COLO668 (cell line): ENCODE measurements around the gene TSPO2.

Source experiments
- DNase-seq: peaks from one replicate; lab custom pipeline; 2025; ENCODE audit not compliant: unreplicated experiment; lab: John Stamatoyannopoulos, UW

The TSPO2 gene

DNA sequence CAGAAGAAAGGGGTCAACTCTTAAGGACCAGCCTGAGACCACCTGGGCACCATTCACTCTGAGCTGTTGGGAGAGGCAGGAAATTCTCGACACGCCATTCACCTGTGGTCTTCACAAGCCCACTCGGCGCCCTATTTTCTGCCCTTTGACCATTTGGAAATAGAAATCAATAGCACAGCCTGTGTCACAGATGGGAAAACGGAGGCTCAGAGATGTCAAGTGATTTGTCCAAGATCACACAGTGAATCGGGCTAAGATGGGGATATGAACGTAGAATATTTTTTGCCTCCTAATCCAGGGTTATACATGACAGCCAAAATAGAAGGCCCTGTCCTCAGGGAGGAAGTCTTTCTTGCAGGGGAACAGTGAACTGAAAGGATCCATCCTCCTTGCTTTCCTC lies 7.7 kb downstream of the TSPO2 start:
- DNase-seq, result no peak

DNA sequence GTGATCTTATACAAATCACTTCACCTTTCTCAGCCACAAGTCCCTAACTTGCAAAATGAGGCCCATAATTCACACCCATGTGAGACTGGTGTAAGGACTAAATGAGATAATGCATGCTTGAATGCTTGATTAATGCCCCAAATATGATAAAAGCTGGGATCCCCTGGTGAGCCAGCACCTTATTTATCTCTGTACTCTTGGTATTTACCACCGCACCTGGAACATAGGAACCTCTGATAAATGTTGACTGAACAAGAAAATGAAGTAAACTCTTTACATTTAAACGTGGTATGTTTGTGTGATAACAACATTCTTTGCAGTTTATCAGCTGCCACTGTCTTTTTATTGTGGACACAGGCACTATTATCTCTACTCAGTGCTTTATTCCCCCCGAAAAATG lies 8.3 kb downstream of the TSPO2 start:
- no peak for DNase-seq

DNA sequence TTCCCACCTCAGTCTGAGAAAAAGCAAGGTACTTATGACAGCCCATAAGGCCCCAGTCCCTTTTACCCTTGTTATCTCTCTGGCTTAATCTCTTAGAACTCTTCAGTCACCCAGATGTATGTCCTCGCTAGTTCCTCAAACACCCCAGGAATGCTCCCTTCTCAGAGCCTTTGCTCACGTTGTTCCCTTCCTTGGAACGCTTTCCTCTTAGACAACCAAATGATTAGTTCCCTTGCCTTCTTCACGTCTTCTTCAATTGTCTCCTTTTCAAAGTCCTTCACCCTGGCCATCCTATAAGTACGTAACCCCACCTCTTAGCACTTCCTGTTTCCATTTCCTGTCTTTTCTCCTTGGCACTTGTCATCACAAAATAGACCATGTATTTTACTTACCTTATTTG lies 9.6 kb downstream of the TSPO2 start:
- DNase-seq, result no peak

DNA sequence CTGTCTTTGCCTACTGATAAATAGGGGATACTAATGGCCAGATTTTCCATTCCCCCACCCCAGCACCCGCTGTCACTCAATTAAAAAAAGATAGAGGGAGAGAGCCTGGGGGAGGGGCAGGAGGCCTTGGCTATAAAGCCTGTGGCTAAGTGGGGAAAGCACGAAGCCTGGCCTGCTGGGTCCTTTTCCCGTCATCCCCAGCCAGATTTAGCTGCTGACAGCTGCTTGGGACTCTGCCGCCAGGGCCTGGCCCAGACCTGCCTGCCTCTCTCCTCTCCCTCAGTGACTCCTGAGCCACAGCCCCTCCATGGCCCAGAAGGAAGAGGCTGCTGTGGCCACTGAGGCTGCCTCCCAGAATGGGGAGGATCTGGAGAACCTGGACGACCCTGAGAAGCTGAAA lies 10.8 kb downstream of the TSPO2 start, which contains the start of gene APOBEC2:
TSS of gene APOBEC2 (plus strand) at position 162 of the 400 bp plus-strand sequence. CDS start at position 308, 146 bp downstream.
- no peak for DNase-seq

DNA sequence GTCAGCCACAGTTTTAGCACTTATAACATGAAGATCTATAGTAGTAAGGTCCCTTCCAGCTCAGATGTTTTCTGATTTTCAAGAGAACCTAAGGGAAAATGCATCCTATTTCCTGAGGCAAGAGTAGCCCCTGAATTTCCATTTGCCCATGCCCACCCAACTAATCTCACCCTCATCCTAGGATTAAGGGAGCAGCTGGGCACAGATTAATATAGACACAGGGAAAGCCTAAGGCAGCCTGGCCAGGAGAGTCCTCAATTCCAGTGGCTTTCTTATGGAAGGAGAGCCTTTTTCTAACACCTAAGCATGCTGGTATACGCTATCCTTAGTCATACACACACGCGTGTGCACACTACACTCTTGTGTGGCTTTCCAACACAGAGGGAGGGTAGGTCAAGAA lies 12.2 kb downstream of the TSPO2 start:
- DNase-seq, result no peak

DNA sequence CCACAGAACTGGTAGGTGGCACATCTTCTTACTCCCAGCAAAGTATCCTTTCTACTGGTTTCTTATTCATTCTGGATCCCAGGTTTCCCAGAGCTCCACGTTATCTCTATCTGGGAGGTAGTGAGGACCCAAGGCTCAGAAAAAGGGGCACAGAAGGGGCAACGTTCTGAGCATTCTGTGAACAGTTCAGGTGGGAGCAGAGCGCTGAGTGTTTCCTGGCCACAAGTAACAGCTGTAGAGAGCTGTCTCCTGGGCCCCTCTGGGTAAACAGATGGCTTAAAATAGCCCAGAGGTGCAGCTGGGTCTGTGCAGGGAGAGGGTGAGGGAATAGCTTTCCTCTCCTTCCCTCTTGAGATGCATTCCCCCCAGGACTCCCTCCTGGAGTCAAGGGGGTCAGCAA lies 12.9 kb downstream of the TSPO2 start:
- DNase-seq, result peak; percentile 33

DNA sequence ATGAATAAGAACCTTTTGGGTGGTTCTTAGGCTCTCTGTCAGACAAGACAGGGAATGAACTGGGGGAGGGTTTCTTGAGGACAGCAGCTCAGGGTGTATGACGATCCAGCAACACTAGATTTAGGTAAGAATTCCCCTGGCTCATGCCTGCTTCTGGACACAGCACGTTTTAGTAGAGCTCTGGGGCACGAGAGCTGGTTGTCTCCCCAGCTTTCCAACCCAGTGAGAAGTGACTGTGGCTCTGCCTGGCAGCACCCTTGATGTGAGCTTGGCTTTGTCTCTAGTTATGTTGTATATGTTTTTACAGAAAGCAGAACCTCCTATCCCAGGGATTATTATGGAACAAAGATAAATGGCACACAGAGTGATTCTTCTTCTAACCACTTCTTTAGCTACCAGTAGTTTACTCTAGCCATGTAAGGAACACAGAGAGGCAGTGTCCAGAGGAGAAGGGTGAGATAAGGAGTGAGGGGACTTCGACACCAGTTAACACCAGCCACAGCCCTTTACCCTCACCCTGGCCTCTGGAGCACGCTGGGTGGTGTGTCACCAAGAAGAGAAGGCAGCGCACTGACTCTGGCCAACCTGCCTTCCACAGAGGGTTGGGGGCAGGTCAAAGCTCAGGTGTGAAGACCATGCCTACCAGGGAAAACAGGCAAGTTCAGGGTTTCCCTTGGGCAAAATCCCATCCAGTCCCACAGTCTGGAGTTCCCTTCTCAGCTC lies 14.7 kb downstream of the TSPO2 start:
- no peak for DNase-seq

DNA sequence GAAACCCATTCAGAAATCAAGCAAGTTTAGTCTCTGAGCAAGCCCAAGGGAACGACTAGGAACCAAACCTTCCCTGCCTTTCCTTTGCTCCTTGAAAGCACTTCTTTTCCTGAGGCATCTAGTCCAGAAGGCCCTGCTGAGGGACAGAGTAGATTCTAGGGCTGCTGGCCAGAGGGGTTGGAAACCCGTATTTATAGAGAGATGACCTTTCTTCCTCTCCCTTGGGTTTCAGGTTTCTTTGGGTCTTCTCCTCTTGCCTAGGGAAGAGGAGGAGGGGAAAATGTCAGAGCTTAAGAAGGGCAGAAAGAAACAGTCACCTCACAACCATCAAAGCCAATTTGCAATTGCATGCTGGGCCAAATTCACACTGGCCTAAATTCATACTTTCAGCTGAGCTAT lies 16.5 kb downstream of the TSPO2 start:
- no peak for DNase-seq

DNA sequence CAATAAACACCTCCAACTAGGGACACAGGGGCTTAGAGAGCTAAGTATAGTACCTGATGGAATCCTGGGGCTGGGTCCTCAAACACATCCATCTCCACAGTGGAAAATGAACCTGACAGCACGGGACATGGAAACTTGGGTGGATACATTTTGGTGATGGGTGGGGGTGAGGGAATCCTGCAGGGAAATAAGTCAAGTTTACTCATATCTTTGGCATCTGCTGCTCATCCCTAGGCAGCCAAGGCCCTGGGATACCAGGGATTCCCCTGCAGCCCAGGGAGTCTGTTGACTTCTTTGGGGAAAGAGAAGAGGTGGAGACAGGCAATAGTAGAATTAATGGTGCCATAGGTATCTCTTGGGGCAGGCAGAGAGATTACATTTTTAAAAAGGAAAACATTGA lies 17.3 kb downstream of the TSPO2 start:
- DNase-seq, result no peak

DNA sequence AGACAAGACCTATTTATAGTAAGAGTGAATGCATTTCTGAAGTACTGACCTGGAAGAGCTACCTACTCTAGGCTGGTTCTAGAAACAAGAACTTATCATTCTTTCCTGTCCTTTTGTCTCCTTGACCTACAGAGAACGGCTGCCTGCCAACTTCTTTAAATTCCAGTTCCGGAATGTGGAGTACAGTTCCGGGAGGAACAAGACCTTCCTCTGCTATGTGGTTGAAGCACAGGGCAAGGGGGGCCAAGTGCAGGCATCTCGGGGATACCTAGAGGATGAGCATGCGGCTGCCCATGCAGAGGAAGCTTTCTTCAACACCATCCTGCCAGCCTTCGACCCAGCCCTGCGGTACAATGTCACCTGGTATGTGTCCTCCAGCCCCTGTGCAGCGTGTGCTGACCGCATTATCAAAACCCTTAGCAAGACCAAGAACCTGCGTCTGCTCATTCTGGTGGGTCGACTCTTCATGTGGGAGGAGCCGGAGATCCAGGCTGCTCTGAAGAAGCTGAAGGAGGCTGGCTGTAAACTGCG lies 19.0 kb downstream of the TSPO2 start:
- DNase-seq, result no peak

DNA sequence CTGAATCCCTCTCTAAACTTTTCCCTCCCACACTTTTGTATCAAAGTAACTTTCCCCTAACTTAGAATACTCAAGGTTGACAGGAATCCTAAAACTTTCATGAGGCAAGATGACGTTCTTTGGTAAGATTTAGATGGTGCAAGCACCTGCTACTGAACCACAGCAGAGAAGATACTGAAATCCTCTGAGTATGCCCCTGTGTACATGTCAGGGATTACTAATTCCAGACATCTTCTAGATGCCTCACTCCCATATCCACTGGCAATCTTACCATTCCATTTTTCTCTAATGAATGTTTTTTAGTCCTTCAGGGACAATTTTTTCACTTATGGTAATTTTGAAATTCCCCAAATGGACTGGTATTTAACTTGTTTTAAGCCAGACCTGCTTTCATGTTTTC lies 19.8 kb downstream of the TSPO2 start:
- DNase-seq, result no peak

DNA sequence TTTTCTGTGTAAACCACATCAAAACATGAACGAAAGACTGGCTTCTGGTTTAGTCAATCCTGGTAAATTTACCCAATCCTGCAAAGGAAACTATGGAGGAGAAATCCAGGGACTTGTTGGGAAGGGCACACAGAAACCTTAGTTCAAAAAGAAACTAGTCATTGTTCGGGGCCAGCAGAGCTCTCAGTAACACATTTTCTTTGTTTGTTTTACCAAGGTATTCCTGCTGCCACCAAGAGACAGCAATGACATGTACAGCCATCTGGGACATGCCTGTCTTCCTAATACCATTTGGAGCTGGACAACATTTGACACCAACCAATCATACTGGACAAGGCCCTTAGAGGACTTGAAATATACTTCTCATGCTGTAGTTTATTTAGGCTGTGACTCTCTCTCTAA lies 21.6 kb downstream of the TSPO2 start:
- no peak for DNase-seq

DNA sequence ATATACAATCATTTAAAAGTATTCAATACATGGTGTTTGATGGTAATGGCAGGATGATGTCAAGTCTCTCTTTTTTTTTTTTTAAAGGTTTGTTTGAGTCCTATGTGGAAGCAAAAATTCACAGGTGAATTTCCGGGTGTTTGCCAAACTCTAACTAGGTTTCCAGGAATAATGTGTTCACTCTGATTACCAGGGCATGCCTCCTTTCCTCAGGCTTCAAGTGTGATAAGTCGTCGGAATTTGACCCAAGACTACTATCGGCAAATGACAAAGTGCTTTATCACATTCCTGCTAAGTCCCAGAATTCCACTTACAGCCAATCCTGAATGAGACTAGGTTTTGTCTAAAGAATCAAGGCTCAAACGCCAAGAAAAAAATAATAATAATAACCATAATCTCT lies 22.6 kb downstream of the TSPO2 start:
- no peak for DNase-seq

DNA sequence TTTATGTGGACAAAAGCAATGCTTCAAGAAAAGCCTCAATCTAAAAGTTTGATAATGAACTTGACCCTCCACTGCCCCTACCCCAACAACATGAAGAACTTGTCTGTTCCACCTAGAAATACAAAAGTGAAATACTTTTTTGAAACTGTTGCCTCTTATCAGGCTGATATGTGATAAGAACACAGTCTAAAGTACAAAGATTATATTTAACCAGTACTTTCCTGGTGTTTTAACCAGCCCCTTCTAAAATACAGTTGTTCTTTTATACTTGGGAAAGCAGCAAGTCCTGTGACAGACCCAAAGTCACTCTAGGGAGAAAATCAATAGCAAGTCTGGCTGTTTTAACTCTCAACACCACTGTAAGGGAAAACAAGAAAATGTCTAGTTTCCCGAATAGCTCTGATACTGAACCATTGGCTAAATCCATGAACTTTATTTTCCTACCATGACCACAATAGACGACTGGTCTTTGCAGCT lies 23.3 kb downstream of the TSPO2 start:
- no peak for DNase-seq

DNA sequence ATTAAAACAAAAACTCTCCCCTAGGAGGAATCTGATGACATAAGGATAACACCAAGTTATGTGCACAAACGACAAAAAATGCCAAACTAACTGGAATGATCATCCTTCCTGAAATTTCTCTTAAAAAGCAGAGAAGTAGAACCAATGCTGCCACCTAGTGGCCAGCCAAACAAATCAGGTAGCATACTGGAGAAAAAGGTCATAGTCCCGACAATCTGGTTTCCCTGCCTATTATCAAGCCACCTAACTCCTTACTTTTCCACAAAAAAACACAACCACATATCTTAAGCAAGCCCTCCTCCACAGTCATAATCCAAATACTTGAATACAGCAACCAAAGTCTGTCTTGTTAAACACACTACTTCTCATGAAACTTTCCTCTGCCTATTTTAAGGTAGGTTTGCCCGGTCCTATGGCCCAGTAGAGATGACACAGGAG lies 24.6 kb downstream of the TSPO2 start:
- DNase-seq, result peak; percentile 67

DNA sequence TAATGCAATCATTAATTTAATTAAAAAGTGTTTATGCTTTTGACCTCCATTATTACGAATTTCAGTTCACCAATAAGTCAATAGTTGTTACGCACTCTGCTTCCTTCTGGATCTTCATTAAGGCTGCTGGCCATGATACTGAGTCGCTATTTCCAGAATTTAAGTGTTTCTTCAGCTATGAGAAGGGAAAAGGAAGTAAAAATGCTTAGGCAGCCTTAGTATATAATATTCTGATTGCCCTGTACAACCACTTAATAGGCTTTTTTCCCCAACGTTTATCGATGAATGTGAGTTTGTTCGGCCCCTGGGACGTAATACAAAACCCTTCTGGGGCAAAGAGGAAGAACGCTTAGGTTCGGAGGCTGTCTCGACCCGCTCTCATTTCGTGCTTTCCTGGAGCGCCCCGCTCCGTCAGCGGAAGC lies 29.2 kb downstream of the TSPO2 start:
- DNase-seq, result no peak

DNA sequence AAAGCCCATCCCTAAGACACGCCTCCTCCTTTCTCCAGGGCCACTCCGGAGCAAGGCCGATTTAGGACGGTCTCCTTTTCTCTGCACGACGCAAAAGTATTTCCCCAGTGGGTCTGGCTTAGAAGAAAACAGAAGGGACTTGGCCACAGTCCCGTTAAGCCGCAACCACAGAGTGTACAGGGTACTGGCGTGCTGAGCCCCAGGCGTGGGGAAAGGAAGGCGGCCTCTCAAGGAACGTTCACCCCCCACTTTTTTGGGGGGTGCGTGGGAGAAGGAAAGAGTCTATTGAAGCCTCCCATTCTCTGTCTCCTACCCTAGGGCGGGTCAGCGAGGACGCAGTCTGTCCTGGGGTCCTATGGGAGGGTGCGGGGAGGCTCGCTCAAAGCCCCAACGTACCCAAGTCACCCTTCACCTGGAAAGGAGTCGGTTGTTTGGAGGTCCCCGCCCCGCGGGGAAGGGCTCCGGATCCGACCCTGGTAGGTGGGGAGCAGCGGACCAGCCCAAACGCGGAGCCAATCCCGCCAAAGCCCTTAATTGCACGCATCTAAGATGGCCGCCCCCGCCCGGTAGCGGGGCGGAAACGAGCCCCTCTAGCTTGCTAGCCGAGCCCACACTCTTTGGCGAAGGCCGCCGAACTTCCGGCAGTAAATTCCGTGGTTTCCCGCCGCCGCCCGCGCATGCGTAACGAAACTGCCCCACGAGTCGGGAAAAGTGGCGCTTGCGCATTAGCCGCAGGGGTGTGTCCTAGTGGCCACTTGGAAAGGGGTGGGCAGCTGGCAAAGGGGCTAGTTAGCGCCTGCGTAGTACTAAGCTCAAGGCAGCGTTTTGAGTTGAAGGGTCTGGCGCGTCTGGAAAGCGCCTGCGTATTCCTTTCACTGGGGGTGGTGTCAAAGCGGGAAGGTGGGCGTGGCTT lies 29.9 kb downstream of the TSPO2 start, which contains the start of gene OARD1:
TSS of gene OARD1 (minus strand) at position 434 of the 913 bp plus-strand sequence. CDS start 722 bp downstream, outside the sequence.
- DNase-seq, result peak; percentile 99

DNA sequence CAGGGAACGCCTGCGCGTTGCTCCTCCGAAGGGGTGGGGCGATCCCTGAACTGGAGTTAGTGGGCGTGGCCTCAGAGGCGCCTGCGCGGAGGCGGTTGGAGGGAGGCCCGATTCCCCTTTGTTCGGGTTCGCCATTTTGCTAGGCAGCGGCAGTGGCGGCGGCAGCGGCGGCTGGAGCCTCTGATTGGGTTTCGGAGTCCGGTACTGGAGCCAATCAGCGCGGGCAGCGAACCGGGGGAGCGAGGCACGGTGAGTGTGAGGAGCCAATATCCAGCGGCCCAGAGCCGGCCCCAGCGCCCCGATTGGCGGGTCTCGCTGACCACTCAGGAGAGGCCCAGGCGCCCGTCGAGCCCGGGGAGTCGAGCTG lies 30.6 kb downstream of the TSPO2 start, which contains the start of gene NFYA:
TSS of gene NFYA (plus strand) at position 139 of the 367 bp plus-strand sequence. CDS start 6,116 bp downstream, outside the sequence.
- DNase-seq, result peak; percentile 99

DNA sequence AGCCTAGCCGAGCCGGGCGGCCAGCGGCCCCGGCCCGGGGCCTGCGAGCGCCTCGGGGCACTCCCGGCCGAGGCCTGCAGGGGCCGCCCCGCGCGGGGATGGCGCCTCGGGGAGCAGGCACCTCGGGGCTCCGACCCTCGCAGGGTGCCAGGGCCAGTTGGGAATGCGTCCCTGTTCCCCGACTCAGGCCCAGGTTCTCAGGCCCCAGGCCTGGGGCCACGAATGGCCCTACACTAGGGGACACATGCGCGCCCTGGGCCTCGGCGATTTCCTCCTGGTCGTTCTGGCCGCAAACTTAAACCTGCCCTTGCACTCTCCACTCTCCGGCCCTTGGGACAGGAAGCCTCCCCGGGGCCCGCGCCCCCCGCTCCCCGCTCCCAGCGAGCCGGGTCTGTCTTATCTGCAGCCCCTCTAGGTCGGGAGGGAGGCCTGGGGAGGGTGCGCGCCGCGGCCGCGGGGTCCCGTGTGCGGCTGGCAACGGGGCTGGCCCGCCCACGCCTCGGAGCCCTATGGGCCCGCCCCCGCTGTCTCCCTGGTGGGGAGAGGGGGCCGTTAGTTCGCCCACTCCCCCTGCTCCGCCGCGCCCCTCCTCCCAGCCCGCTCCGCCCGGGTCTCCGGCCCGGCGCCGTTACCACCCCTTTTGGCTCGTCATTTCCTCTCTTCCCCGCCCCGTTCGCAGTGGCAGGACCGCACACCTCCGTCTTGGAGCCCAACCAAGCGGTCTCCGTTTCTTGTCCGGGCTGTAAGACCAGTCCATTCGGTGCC lies 31.1 kb downstream of the TSPO2 start:
- DNase-seq, result peak; percentile 76

DNA sequence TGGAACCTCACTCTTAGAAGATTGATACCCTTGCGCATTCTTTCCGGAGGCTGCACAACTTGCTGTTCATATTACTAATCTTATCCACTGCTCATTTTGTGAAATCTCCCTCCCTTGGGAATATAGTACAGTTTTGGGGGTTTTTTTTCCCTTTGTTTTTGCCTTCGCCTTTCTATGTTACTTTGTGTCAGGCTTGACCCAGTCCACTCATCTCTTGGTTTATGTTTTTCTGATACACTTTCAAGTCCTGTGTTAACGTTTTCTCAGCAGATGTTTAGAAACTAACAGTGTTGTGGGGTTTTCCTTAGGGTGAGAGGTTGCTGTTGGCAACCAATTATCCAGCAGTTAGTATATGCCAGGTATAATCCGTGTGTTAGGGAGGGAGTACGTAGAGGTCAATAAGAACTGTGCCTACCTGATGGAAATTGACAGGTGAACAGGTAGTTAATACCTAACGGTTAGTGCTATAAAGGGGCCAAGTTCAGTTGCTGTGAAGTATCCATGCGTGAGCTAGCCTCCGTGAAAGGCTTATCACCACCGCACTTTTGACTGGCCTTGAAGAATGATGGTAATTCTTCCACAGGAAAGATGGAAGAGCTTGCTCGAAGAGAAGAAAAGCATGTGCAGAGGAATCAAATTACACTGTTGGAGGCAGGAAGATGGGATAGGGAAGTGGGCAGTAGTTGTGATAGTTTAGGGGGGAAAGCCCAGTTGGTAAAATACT lies 31.9 kb downstream of the TSPO2 start:
- no peak for DNase-seq
